ENCODE data around the gene CDC6.

The CDC6 gene

GRCh38 chr17:40287494-40288369 is at the start of gene CDC6:
Gene CDC6, plus strand, starts transcription at chr17:40287879. Its CDS starts 1,542 bp downstream, at chr17:40289421.
- H3K27me3 ChIP-seq (ENCODE audit: control insufficient read depth, insufficient read depth, low read length) = no peaks in the 10 kb centered on the region
- no peaks in the 10 kb centered on the region for H3K9me3 ChIP-seq (ENCODE audit: control insufficient read depth, low read length)
- H3K4me1 ChIP-seq (ENCODE audit: control insufficient read depth, insufficient read depth, low read length) = peaks cover 25% of the 10 kb centered on the region
- no peaks in the 10 kb centered on the region for H3K36me3 ChIP-seq (ENCODE audit: control insufficient read depth, insufficient read depth, low read length)
- H3K9ac ChIP-seq (ENCODE audit: low read length) = peak within 1 kb of the TSS; percentile 56
- peak within 1 kb of the TSS; percentile 62 for H3K4me3 ChIP-seq (ENCODE audit: low read length)

DNA sequence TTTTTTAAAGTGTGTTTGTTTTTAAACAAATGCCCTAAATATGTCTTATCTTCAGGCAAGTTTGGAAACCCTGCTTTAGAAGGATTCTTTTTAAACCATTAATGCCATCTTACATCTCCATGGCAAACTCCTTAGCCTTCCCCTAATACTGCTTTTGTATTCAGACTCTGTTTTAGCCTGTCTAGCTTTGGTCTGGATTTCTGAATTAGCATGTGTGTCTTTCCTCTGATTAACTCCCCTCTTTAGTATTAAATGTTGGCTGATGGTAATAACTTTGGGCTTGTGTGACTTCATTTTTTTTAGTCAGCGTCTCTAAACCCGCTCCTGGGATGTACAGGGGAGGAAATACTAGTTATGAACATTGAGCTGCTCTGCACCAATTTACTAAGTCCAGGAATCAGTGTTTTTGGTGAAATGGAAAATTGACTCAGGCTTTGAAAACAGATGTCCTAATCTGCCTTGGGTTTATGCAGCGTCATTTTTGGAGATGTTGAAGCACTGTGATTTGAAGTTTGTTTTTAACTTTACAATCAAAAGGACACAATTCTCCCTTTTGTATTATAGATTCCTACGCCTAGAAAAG is 46.3 kb upstream of the CDC6 start:
- no peaks in the 10 kb centered on the region for H3K36me3 ChIP-seq (ENCODE audit: control insufficient read depth, insufficient read depth, low read length)
- H3K9me3 ChIP-seq (ENCODE audit: control insufficient read depth, low read length) = no peaks in the 10 kb centered on the region
- no peak overlapping the region for H3K4me3 ChIP-seq (ENCODE audit: low read length)
- no peaks in the 10 kb centered on the region for H3K4me1 ChIP-seq (ENCODE audit: control insufficient read depth, insufficient read depth, low read length)
- no peaks in the 10 kb centered on the region for H3K27me3 ChIP-seq (ENCODE audit: control insufficient read depth, insufficient read depth, low read length)
- H3K9ac ChIP-seq (ENCODE audit: low read length) = no peak overlapping the region

DNA sequence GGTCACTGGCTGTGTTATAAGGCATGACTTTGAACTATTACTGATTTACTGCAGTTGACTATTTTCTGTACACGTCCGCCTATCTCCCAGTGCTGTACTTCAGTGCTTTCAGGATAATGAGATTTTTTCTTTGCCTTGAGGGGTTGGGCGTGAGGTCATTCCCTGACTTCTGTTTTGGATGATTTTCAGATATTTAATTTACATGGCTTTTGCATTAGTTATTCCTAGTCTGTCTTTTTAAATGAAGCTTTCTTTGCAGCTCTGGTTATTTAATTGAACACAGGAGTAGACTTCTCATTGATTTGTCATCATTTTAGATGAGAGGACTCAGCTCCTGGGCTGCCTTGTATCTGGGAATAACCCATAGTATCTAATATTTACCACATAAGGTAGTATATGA is 44.9 kb upstream of the CDC6 start:
- Histone ChIP-seq H3K4me3 (ENCODE audit: low read length) (no peak overlapping the region), H3K27me3 (ENCODE audit: control insufficient read depth, insufficient read depth, low read length) (no peaks in the 10 kb centered on the region), H3K9ac (ENCODE audit: low read length) (no peak overlapping the region), H3K9me3 (ENCODE audit: control insufficient read depth, low read length) (no peaks in the 10 kb centered on the region), H3K36me3 (ENCODE audit: control insufficient read depth, insufficient read depth, low read length) (no peaks in the 10 kb centered on the region), H3K4me1 (ENCODE audit: control insufficient read depth, insufficient read depth, low read length) (no peaks in the 10 kb centered on the region)

DNA sequence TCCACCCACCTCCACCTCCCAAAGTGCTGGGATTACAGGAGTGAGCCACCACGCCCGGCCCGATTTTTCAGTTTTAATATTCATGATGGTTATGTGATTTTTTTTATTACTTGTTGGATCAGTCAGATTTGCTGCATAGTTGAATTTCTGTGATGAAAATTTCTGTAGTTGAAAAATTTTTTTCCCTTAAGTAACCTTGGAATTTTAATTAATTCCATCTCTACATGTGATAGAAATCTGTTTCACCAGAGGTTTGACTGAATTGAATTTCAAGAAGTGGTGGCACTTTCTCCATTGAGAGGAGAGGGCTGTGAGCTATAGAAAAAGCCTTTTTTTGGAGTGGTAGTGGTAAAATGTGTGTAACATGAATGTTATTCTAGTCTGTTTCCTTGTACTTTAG is 43.9 kb upstream of the CDC6 start:
- Histone ChIP-seq H3K27me3 (ENCODE audit: control insufficient read depth, insufficient read depth, low read length) (no peaks in the 10 kb centered on the region), H3K4me1 (ENCODE audit: control insufficient read depth, insufficient read depth, low read length) (no peaks in the 10 kb centered on the region), H3K9me3 (ENCODE audit: control insufficient read depth, low read length) (no peaks in the 10 kb centered on the region)

GRCh38 chr17:40244255-40244654 is 43.4 kb upstream of the CDC6 start:
- no peaks in the 10 kb centered on the region for H3K9me3 ChIP-seq (ENCODE audit: control insufficient read depth, low read length)
- no peaks in the 10 kb centered on the region for H3K36me3 ChIP-seq (ENCODE audit: control insufficient read depth, insufficient read depth, low read length)
- no peaks in the 10 kb centered on the region for H3K4me1 ChIP-seq (ENCODE audit: control insufficient read depth, insufficient read depth, low read length)
- no peak overlapping the region for H3K4me3 ChIP-seq (ENCODE audit: low read length)
- no peaks in the 10 kb centered on the region for H3K27me3 ChIP-seq (ENCODE audit: control insufficient read depth, insufficient read depth, low read length)
- H3K9ac ChIP-seq (ENCODE audit: low read length) = no peak overlapping the region

More for the DNA sequence above, 43.9 kb upstream of the CDC6 start:
- Histone ChIP-seq H3K9ac (ENCODE audit: low read length) (no peak overlapping the region), H3K4me3 (ENCODE audit: low read length) (no peak overlapping the region), H3K36me3 (ENCODE audit: control insufficient read depth, insufficient read depth, low read length) (no peaks in the 10 kb centered on the region)

- peaks cover 9% of the 10 kb centered on the region for H3K4me1 ChIP-seq (ENCODE audit: control insufficient read depth, insufficient read depth, low read length)
- no peaks in the 10 kb centered on the region for H3K9me3 ChIP-seq (ENCODE audit: control insufficient read depth, low read length)
- H3K4me3 ChIP-seq (ENCODE audit: low read length) = no peak overlapping the region
- no peaks in the 10 kb centered on the region for H3K27me3 ChIP-seq (ENCODE audit: control insufficient read depth, insufficient read depth, low read length)
- H3K9ac ChIP-seq (ENCODE audit: low read length) = no peak overlapping the region
- H3K36me3 ChIP-seq (ENCODE audit: control insufficient read depth, insufficient read depth, low read length) = no peaks in the 10 kb centered on the region
These were observed 39.7 kb upstream of the CDC6 start for GRCh38 chr17:40247926-40248495.

- no peaks in the 10 kb centered on the region for H3K27me3 ChIP-seq (ENCODE audit: control insufficient read depth, insufficient read depth, low read length)
- H3K4me3 ChIP-seq (ENCODE audit: low read length) = no peak overlapping the region
- no peaks in the 10 kb centered on the region for H3K36me3 ChIP-seq (ENCODE audit: control insufficient read depth, insufficient read depth, low read length)
- H3K9ac ChIP-seq (ENCODE audit: low read length) = no peak overlapping the region
- H3K9me3 ChIP-seq (ENCODE audit: control insufficient read depth, low read length) = no peaks in the 10 kb centered on the region
- H3K4me1 ChIP-seq (ENCODE audit: control insufficient read depth, insufficient read depth, low read length) = peaks cover 9% of the 10 kb centered on the region
These were observed 39.2 kb upstream of the CDC6 start for GRCh38 chr17:40248507-40248906.

DNA sequence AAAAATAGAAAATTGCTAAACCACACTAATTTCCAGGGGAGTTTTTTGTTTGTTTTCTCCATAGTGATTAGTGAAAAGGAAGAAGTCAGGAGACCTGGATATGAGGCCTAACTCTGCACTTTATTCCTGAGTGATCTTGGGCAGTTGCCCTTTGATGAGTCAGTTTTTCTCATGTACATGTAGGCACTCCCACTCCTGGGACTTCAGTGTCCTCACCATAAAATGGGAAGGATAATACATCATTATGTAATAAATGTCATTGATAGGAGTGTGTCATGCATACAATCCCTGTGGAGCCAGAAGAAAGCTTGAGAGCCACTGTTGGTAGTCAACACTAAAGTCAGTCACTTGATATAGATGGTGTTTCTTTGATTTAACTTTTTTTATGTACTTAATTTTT is 36.1 kb upstream of the CDC6 start:
- Histone ChIP-seq H3K36me3 (ENCODE audit: control insufficient read depth, insufficient read depth, low read length) (no peaks in the 10 kb centered on the region), H3K4me3 (ENCODE audit: low read length) (no peak overlapping the region), H3K27me3 (ENCODE audit: control insufficient read depth, insufficient read depth, low read length) (no peaks in the 10 kb centered on the region), H3K9ac (ENCODE audit: low read length) (no peak overlapping the region), H3K9me3 (ENCODE audit: control insufficient read depth, low read length) (no peaks in the 10 kb centered on the region), H3K4me1 (ENCODE audit: control insufficient read depth, insufficient read depth, low read length) (peaks cover 9% of the 10 kb centered on the region)

DNA sequence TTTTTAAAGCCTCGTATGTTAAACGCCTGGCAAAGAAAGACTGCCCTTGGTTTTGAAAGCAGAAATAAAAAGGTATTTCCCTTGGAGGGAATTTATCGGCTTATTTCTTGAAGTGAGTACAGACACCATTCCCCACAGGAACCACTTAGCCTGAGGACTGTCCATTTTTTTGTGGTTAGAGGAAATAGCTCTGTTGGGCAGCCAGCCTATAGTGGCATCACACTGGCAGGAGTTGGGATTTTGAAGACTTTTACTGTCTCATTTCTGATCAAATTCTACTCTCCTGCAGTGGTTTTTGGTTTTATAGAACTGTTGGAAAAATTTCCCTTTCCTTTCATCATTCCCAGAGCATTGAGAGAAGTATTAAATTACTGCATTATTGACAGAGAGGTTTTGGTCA is 34.1 kb upstream of the CDC6 start:
- no peaks in the 10 kb centered on the region for H3K36me3 ChIP-seq (ENCODE audit: control insufficient read depth, insufficient read depth, low read length)
- no peak overlapping the region for H3K4me3 ChIP-seq (ENCODE audit: low read length)
- peaks cover 9% of the 10 kb centered on the region for H3K4me1 ChIP-seq (ENCODE audit: control insufficient read depth, insufficient read depth, low read length)
- no peaks in the 10 kb centered on the region for H3K9me3 ChIP-seq (ENCODE audit: control insufficient read depth, low read length)
- H3K27me3 ChIP-seq (ENCODE audit: control insufficient read depth, insufficient read depth, low read length) = no peaks in the 10 kb centered on the region
- no peak overlapping the region for H3K9ac ChIP-seq (ENCODE audit: low read length)

DNA sequence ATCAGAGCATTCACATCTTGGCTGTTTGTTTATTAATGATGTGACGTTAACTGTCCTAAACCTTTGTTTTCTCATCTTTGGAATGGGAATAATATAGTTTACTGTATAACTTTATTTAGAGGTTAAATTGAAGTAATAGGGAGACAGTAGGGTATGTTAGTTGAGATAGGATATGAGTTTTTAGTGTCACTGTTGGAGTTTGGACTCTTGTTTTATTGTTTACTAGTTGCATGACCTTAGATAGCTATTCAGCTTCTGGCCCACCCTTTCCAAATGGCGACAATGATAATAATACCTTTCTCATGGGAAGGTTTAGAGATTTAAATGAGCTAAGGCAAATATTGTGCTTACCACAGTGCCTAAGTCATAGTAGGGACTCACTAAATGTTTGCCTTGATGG is 28.2 kb upstream of the CDC6 start:
- Histone ChIP-seq H3K9me3 (ENCODE audit: control insufficient read depth, low read length) (no peaks in the 10 kb centered on the region), H3K27me3 (ENCODE audit: control insufficient read depth, insufficient read depth, low read length) (no peaks in the 10 kb centered on the region), H3K36me3 (ENCODE audit: control insufficient read depth, insufficient read depth, low read length) (no peaks in the 10 kb centered on the region), H3K4me1 (ENCODE audit: control insufficient read depth, insufficient read depth, low read length) (no peaks in the 10 kb centered on the region), H3K4me3 (ENCODE audit: low read length) (no peak overlapping the region), H3K9ac (ENCODE audit: low read length) (no peak overlapping the region)

DNA sequence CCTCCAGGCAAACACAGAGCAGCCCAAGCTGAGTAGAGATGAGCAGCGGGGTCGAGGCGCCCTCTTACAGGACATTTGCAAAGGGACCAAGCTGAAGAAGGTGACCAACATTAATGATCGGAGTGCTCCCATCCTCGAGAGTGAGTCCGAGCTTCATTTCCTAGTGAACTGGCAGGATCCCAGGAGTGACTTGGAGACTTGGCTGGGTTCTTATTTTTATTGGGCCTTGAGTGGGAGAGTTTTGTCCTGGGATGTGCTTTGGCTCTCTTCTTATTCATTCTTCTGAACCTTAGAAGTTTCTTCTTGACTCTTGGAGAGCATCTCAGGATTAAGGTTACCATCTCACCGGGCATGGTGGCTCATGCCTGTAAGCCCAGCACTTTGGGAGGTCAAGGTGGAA is 27.2 kb upstream of the CDC6 start:
- Histone ChIP-seq H3K9ac (ENCODE audit: low read length) (no peak overlapping the region), H3K9me3 (ENCODE audit: control insufficient read depth, low read length) (no peaks in the 10 kb centered on the region), H3K27me3 (ENCODE audit: control insufficient read depth, insufficient read depth, low read length) (no peaks in the 10 kb centered on the region), H3K4me1 (ENCODE audit: control insufficient read depth, insufficient read depth, low read length) (no peaks in the 10 kb centered on the region), H3K4me3 (ENCODE audit: low read length) (no peak overlapping the region), H3K36me3 (ENCODE audit: control insufficient read depth, insufficient read depth, low read length) (no peaks in the 10 kb centered on the region)

GRCh38 chr17:40264458-40265185 is 23.1 kb upstream of the CDC6 start:
- Histone ChIP-seq H3K36me3 (ENCODE audit: control insufficient read depth, insufficient read depth, low read length) (no peaks in the 10 kb centered on the region), H3K9ac (ENCODE audit: low read length) (no peak overlapping the region), H3K4me3 (ENCODE audit: low read length) (no peak overlapping the region), H3K27me3 (ENCODE audit: control insufficient read depth, insufficient read depth, low read length) (no peaks in the 10 kb centered on the region), H3K4me1 (ENCODE audit: control insufficient read depth, insufficient read depth, low read length) (no peaks in the 10 kb centered on the region), H3K9me3 (ENCODE audit: control insufficient read depth, low read length) (no peaks in the 10 kb centered on the region)

Measured in mucosa of stomach (tissue), 1 donor.